ENCODE data around the gene SMIM41. TPM values are rescaled to one million over a fixed set of nuclear protein-coding genes. Genes with fewer than 3 reads are reported as not detected.

Gene SMIM41
- total RNA-seq, 4 donors from 2014 or later: not detected

DNA sequence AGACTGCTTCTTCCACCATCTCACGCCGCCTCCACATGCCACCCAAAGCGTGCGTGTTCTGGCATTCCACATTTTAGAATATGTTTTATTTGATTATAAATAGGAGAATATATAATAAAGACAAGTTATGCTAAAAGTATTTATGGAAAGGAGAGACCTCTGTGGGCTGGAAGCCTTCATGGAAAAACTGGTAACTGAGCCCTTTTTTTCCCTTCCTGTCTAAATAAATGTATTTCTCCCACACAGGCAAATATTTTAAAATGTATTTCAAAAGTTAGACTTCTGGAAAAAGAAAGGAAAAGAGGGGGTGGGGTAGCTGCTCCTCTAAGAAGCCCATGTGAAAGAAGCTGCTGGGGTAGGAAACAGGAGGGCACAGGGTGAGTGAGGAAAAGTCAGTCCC lies 44.3 kb upstream of the SMIM41 start:
- Histone ChIP-seq H3K4me1 (peaks cover 33 to 60% of the 10 kb centered on the region in 2 donors), H3K27ac (peak overlapping the region; percentile 36 to 95 (median 91)), H3K27me3 (no peaks in the 10 kb centered on the region), H3K9me3 (no peaks in the 10 kb centered on the region), H3K4me3 (no peak overlapping the region), H3K36me3 (no peaks in the 10 kb centered on the region)
- DNase-seq: no peak
- in situ Hi-C loops (cut with MboI; ENCODE audit: low sequenced_read_pairs in 4 of 4): no loop called here
- intact Hi-C loops (cut with DNase I; ENCODE audit: low total_unique reads): no loop called here
- ATAC-seq: no peak
- TF ChIP-seq POLR2A (IDR thresholded peaks at IDR 0.05): no peak
- TF ChIP-seq, protein P1, sequence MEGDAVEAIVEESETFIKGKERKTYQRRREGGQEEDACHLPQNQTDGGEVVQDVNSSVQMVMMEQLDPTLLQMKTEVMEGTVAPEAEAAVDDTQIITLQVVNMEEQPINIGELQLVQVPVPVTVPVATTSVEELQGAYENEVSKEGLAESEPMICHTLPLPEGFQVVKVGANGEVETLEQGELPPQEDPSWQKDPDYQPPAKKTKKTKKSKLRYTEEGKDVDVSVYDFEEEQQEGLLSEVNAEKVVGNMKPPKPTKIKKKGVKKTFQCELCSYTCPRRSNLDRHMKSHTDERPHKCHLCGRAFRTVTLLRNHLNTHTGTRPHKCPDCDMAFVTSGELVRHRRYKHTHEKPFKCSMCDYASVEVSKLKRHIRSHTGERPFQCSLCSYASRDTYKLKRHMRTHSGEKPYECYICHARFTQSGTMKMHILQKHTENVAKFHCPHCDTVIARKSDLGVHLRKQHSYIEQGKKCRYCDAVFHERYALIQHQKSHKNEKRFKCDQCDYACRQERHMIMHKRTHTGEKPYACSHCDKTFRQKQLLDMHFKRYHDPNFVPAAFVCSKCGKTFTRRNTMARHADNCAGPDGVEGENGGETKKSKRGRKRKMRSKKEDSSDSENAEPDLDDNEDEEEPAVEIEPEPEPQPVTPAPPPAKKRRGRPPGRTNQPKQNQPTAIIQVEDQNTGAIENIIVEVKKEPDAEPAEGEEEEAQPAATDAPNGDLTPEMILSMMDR (IDR thresholded peaks at IDR 0.05 in 4 of 5, conservative IDR thresholded peaks at IDR 0.05 in 1 of 5): no peak

- peaks cover 33 to 60% of the 10 kb centered on the region in 2 donors for H3K4me1 ChIP-seq
- intact Hi-C loops (cut with DNase I; ENCODE audit: low total_unique reads): no loop called here
Measured at GRCh38 chr12:52035926-52036325, 43.6 kb upstream of the SMIM41 start.

DNA sequence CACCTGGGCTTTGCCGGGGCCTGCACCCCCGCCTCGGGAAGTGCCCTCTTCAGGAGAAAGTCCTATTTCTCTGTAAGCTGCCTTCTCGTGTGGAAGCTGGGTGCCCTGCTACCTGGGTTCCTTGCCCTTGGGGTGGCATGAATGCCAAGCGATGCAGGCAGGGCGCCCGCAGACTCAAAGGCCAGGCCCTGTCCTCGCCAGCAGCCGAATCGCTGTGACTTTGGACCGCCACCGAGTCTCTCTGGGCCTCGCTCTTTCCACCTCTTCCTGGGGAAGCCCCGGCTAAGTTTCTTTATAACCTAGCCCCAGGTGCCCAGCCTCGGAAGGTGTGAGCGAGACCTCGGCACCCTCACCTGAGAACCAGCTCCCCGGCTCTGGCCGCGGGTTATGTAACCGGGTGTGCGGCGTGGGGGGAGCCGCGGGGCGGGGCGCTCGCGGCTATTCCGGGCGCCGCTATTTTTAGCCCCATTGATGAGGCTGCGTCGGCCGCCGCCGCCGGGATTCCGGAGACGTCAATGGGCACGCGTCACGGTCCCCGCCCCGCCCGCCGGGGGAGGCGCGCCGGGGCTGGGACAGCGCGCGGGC lies 42.8 kb upstream of the SMIM41 start:
- TF ChIP-seq, protein P1 (IDR thresholded peaks at IDR 0.05 in 4 of 5, conservative IDR thresholded peaks at IDR 0.05 in 1 of 5): no peak
- TF ChIP-seq POLR2A (IDR thresholded peaks at IDR 0.05): peak; percentile 67 to 92
- intact Hi-C loops (cut with DNase I; ENCODE audit: low total_unique reads): no loop called here
- Histone ChIP-seq H3K27me3 (no peaks in the 10 kb centered on the region), H3K36me3 (no peaks in the 10 kb centered on the region), H3K4me1 (peaks cover 35 to 63% of the 10 kb centered on the region in 2 donors), H3K9me3 (no peaks in the 10 kb centered on the region), H3K4me3 (peak overlapping the region; percentile 41 to 66 (median 56)), H3K27ac (peak overlapping the region; percentile 88 to 95 (median 91))
- DNase-seq (peak; percentile 83 to 89), ATAC-seq (peak; percentile 55 to 60)
- in situ Hi-C loops (cut with MboI; ENCODE audit: low sequenced_read_pairs in 4 of 4): no loop called here

More at GRCh38 chr12:52035926-52036325, 43.6 kb upstream of the SMIM41 start:
- Histone ChIP-seq H3K27ac (peak overlapping the region; percentile 88 to 95 (median 91)), H3K36me3 (no peaks in the 10 kb centered on the region), H3K4me3 (no peak overlapping the region), H3K27me3 (no peaks in the 10 kb centered on the region), H3K9me3 (no peaks in the 10 kb centered on the region)
- DNase-seq: no peak
- in situ Hi-C loops (cut with MboI; ENCODE audit: low sequenced_read_pairs in 4 of 4): no loop called here
- ATAC-seq: no peak
- TF ChIP-seq, protein P1 (IDR thresholded peaks at IDR 0.05 in 4 of 5, conservative IDR thresholded peaks at IDR 0.05 in 1 of 5): no peak

GRCh38 chr12:52037248-52037861 lies 42.1 kb upstream of the SMIM41 start:
- Histone ChIP-seq H3K9me3 (no peaks in the 10 kb centered on the region), H3K4me3 (peak overlapping the region; percentile 66 to 95 (median 66)), H3K4me1 (peaks cover 33 to 63% of the 10 kb centered on the region in 2 donors), H3K27ac (peak overlapping the region; percentile 88 to 95 (median 90)), H3K27me3 (no peaks in the 10 kb centered on the region), H3K36me3 (no peaks in the 10 kb centered on the region)
- DNase-seq (peak in 1 of 2 donors; percentile 62), ATAC-seq (peak in 1 of 2 donors; percentile 2)
- TF ChIP-seq, protein P1 (IDR thresholded peaks at IDR 0.05 in 4 of 5, conservative IDR thresholded peaks at IDR 0.05 in 1 of 5): peak in 1 of 5 experiments; percentile 15
- TF ChIP-seq POLR2A (IDR thresholded peaks at IDR 0.05): no peak
- in situ Hi-C loops (cut with MboI; ENCODE audit: low sequenced_read_pairs in 4 of 4): no loop called here
- intact Hi-C loops (cut with DNase I; ENCODE audit: low total_unique reads): no loop called here
